ENCODE data around the gene ANKRD23.

ANKRD23 gene

DNA sequence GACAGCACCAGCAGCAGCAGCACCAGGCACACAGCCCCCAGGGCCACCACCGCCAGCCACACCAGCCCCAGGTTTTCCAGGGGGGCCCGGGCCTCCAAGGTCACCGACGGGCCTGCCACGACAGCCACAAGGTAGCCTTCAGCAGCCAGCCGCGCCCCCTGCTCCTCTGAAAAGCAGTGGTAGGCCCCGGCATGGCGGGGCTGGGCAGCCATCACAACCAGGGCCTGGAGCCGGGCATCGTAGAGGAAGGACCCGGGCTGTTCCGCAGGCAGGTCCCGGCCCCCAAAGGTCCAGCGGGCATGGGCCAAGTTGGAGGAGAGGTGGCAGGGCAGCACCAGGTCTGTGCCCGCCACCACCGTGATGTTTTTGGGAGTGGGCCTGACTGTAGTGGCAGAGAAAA lies 17.3 kb upstream of the ANKRD23 start:
- DNase-seq, result no peak
- Mint-ChIP-seq H3K27ac (no peak overlapping the region), H3K36me3 (ENCODE audit: low read depth) (peaks cover 29% of the 10 kb centered on the region), H3K27me3 (ENCODE audit: low read depth, poor library complexity) (peaks cover 2% of the 10 kb centered on the region), H3K9me3 (no peaks in the 10 kb centered on the region), H3K4me3 (no peak overlapping the region), H3K4me1 (peaks cover 41% of the 10 kb centered on the region)
- TF ChIP-seq, protein P1, sequence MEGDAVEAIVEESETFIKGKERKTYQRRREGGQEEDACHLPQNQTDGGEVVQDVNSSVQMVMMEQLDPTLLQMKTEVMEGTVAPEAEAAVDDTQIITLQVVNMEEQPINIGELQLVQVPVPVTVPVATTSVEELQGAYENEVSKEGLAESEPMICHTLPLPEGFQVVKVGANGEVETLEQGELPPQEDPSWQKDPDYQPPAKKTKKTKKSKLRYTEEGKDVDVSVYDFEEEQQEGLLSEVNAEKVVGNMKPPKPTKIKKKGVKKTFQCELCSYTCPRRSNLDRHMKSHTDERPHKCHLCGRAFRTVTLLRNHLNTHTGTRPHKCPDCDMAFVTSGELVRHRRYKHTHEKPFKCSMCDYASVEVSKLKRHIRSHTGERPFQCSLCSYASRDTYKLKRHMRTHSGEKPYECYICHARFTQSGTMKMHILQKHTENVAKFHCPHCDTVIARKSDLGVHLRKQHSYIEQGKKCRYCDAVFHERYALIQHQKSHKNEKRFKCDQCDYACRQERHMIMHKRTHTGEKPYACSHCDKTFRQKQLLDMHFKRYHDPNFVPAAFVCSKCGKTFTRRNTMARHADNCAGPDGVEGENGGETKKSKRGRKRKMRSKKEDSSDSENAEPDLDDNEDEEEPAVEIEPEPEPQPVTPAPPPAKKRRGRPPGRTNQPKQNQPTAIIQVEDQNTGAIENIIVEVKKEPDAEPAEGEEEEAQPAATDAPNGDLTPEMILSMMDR (IDR thresholded peaks at IDR 0.05), result no peak

DNA sequence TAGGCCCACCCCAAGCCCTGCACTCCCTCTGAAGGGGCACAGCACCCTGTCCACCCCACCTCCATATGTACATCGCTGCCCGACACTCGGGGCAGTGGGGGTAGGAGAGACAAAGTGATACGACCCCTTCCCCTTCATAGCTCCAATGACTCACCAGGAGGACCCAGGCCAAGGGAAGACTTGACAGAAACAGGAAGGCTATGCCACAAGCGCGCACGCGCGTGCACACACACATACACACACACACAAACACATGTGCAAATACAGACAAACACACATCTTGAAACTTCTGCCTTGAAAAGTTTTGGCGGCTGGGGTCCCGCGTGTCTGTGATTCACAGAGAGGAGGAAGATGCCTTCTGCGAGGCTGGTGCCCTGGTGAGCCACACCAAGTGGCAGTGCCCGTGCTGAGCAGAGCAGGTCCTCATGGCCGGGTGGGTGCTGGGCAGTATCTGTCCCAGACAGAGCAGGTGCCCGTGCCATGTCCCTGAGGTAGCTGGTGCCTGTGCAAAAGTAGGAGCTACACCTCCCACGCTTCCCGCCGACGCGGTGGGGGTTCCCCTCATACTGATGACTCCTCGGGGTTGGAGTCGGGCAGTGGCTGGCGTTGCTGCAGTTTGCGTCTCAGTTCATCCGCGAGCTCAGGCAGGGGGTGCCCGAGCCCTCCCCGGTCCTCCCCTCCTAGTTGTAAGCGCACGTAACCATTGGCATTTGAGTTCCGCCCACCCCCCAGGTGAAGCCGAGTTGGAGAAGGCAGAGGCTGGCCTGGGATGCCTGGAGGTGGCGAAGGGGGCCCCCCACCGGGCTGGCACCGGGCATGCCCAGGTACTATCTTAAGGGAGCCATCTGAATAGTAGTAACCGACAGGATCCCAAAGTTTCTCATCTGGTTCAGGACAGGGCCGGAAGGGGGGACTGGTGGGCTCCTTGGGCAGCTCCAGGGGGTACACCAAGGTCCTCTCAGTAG lies 16.5 kb upstream of the ANKRD23 start:
- no peak for DNase-seq
- Mint-ChIP-seq H3K4me1 (peaks cover 36% of the 10 kb centered on the region), H3K4me3 (no peak overlapping the region), H3K27ac (peak overlapping the region; percentile 92), H3K36me3 (ENCODE audit: low read depth) (peaks cover 23% of the 10 kb centered on the region), H3K9me3 (no peaks in the 10 kb centered on the region), H3K27me3 (ENCODE audit: low read depth, poor library complexity) (peaks cover 2% of the 10 kb centered on the region)
- TF ChIP-seq, protein P1 (IDR thresholded peaks at IDR 0.05), result no peak

DNA sequence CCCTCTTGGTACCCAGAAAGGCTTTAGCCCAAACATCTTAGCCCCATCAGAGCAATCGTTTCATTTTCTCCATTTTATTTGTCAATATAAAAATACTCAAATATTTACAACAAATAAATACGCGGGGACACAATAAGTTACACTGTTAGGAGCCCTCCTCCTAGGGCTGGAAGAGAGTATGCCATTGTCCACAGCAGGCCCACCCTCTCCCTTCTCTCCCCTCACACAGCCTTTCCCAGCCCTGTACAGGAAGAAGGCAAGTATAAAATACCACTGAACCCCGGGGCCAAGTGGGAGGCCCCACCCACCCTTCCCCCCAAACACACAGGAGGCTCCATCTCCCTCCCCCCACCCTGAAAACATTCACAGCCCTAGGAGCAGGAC lies 15.9 kb upstream of the ANKRD23 start:
- Mint-ChIP-seq H3K9me3 (no peaks in the 10 kb centered on the region), H3K36me3 (ENCODE audit: low read depth) (peaks cover 29% of the 10 kb centered on the region), H3K4me3 (peak overlapping the region; percentile 79), H3K4me1 (peaks cover 43% of the 10 kb centered on the region), H3K27me3 (ENCODE audit: low read depth, poor library complexity) (peaks cover 2% of the 10 kb centered on the region), H3K27ac (peak overlapping the region; percentile 92)
- TF ChIP-seq, protein P1 (IDR thresholded peaks at IDR 0.05), result no peak
- DNase-seq, result no peak

DNA sequence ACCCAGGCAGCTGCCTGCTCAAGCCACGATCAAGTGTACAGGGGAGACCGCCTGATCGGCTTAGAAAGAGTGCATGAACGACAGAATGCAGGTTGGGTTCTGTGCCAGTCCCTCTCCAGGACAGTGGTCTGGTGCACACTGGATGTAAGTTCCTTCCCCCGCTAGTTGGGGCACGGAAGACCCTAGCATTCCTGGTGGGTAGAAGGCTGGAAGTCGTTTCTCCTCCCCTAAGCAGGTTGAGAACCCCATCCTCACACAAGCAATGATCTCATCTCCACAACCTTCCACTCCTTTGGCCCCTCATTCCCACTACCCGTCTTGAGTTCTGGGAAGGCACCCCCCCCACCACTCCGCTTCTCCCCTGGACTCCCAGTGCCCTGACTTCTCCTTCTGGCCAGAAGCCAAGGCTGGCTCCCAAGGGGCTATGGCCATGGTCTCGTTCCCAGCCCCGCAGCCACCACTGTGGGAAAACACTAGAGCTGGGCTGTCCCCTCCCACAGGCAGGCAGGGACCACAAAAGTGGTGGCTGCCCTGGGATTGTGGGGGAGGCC lies 15.4 kb upstream of the ANKRD23 start:
- Mint-ChIP-seq H3K27me3 (ENCODE audit: low read depth, poor library complexity) (peaks cover 2% of the 10 kb centered on the region), H3K9me3 (no peaks in the 10 kb centered on the region), H3K27ac (peak overlapping the region; percentile 71), H3K36me3 (ENCODE audit: low read depth) (peaks cover 30% of the 10 kb centered on the region), H3K4me3 (peak overlapping the region; percentile 79), H3K4me1 (peaks cover 48% of the 10 kb centered on the region)
- TF ChIP-seq, protein P1 (IDR thresholded peaks at IDR 0.05), result no peak
- no peak for DNase-seq

- Mint-ChIP-seq H3K4me3 (peak within 1 kb of the TSS; percentile 81), H3K9me3 (no peaks in the 10 kb centered on the region), H3K27me3 (ENCODE audit: low read depth, poor library complexity) (peaks cover 2% of the 10 kb centered on the region), H3K4me1 (peaks cover 43% of the 10 kb centered on the region), H3K36me3 (ENCODE audit: low read depth) (peaks cover 29% of the 10 kb centered on the region), H3K27ac (peak within 1 kb of the TSS; percentile 71)
- peak; percentile 98 for DNase-seq
- TF ChIP-seq, protein P1 (IDR thresholded peaks at IDR 0.05), result peak; percentile 59
Observed at GRCh38 chr2:96857667-96858372, 14.0 kb upstream of the ANKRD23 start, which contains the start of gene ANKRD39. Gene ANKRD39 (minus strand): TSS chr2:96858016. CDS start chr2:96857987, 29 bp downstream.

Data from nephron progenitor cell (in vitro differentiated cells).